DOHH2 (cell line): ENCODE measurements around the gene IL16.

Source experiments
- H3F3A ChIP-seq: fragments of 200-600 bp; sonication (generic), shearing (Covaris generic); 2 replicates; pipeline ENCODE4 v1.6.0; 2016; ENCODE audit warnings: antibody characterized with exemption, mild to moderate bottlenecking; ENCODE audit not compliant: control insufficient read depth, insufficient read depth
- H3K27ac ChIP-seq: fragments of 200-600 bp; sonication (generic); 2 replicates; pipeline ENCODE4 v1.5.1; 2014; ENCODE audit warnings: low read depth, mild to moderate bottlenecking, low read length, moderate library complexity
- H3K27me3 ChIP-seq: fragments of 200-600 bp; sonication (generic); 2 replicates; pipeline ENCODE4 v1.6.1; 2014; ENCODE audit warnings: mild to moderate bottlenecking, low read length, mixed read lengths; ENCODE audit not compliant: control insufficient read depth
- H3K36me3 ChIP-seq: fragments of 200-600 bp; sonication (generic); 2 replicates; pipeline ENCODE4 v1.6.1; 2014; ENCODE audit warnings: mild to moderate bottlenecking, low read length, moderate library complexity, mixed read lengths; ENCODE audit not compliant: control insufficient read depth
- H3K4me1 ChIP-seq: fragments of 200-600 bp; sonication (generic); 2 replicates; pipeline ENCODE4 v1.6.1; 2014; ENCODE audit warnings: mild to moderate bottlenecking, low read length, mixed read lengths; ENCODE audit not compliant: control insufficient read depth
- H3K4me2 ChIP-seq: fragments of 200-600 bp; sonication (generic); 2 replicates; pipeline ENCODE4 v1.6.0; 2014; ENCODE audit warnings: mild to moderate bottlenecking, low read length, moderate library complexity
- H3K4me3 ChIP-seq: fragments of 200-600 bp; sonication (generic); 2 replicates; pipeline ENCODE4 v1.5.1; 2014; ENCODE audit warnings: mild to moderate bottlenecking, low read length, mixed read lengths
- H3K79me2 ChIP-seq: fragments of 200-600 bp; sonication (generic); 2 replicates; pipeline ENCODE4 v1.6.1; 2014; ENCODE audit warnings: mild to moderate bottlenecking, low read length, mixed read lengths; ENCODE audit not compliant: control insufficient read depth
- H3K9me2 ChIP-seq: fragments of 200-600 bp; sonication (generic); replicated peaks from 2 replicates; pipeline ENCODE4 v1.6.1; 2014; ENCODE audit warnings: mild to moderate bottlenecking, low read length, mixed read lengths; ENCODE audit not compliant: control insufficient read depth
- H3K9me3 ChIP-seq: fragments of 200-600 bp; sonication (generic); 2 replicates; pipeline ENCODE4 v1.6.1; 2014; ENCODE audit warnings: antibody characterized with exemption, low read length, mixed read lengths; ENCODE audit not compliant: control insufficient read depth, insufficient read depth
- H4K20me1 ChIP-seq: fragments of 200-600 bp; sonication (generic); 2 replicates; pipeline ENCODE4 v1.6.0; 2014; ENCODE audit warnings: low read depth, mild to moderate bottlenecking, antibody characterized with exemption, low read length, moderate library complexity; ENCODE audit not compliant: control insufficient read depth, insufficient read depth
- EZH2phosphoT487 ChIP-seq: fragments of 200-600 bp; sonication (generic); IDR thresholded peaks from 2 replicates; pipeline ENCODE4 v1.6.1; 2017; ENCODE audit warnings: borderline replicate concordance, mild to moderate bottlenecking, antibody characterized with exemption, low read length, moderate library complexity, mixed read lengths
- TF ChIP-seq, protein P1 (sequence below): fragments of 200-600 bp; sonication (generic); IDR thresholded peaks from one replicate; pipeline ENCODE4 v1.5.1; 2014; ENCODE audit warnings: antibody characterized with exemption, mild to moderate bottlenecking, low read depth, low read length; ENCODE audit not compliant: poor library complexity, severe bottlenecking

IL16 gene

DNA sequence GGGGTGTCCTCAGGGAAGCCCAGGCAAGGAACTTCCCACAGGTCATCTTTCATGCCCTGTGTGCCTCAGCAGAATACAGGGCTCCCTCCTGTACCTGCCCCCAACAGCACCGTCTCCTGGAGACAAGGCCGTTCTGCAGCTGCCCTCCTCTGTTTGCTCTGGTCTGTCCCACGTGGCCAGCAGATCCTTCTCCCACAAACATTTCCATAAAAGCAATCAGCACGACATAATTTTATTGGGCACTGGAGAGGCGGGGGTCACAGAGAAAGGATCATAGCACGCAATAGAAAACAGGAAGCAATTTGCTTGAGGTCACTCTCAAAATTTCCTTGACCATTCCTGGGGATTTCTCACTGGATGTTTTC, 97.8 kb downstream of the IL16 start:
- no peak for TF ChIP-seq EZH2phosphoT487
- TF ChIP-seq, protein P1, sequence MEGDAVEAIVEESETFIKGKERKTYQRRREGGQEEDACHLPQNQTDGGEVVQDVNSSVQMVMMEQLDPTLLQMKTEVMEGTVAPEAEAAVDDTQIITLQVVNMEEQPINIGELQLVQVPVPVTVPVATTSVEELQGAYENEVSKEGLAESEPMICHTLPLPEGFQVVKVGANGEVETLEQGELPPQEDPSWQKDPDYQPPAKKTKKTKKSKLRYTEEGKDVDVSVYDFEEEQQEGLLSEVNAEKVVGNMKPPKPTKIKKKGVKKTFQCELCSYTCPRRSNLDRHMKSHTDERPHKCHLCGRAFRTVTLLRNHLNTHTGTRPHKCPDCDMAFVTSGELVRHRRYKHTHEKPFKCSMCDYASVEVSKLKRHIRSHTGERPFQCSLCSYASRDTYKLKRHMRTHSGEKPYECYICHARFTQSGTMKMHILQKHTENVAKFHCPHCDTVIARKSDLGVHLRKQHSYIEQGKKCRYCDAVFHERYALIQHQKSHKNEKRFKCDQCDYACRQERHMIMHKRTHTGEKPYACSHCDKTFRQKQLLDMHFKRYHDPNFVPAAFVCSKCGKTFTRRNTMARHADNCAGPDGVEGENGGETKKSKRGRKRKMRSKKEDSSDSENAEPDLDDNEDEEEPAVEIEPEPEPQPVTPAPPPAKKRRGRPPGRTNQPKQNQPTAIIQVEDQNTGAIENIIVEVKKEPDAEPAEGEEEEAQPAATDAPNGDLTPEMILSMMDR = peak; percentile 59
- peaks cover 36% of the 10 kb centered on the region for H3F3A ChIP-seq
- no peaks in the 10 kb centered on the region for H4K20me1 ChIP-seq
- peaks cover 41% of the 10 kb centered on the region for H3K79me2 ChIP-seq
- peak overlapping the region; percentile 84 for H3K4me3 ChIP-seq
- H3K9me2 ChIP-seq = no peaks in the 10 kb centered on the region
- H3K4me1 ChIP-seq = peaks cover 93% of the 10 kb centered on the region
- peak overlapping the region; percentile 99 for H3K4me2 ChIP-seq
- H3K27me3 ChIP-seq = no peaks in the 10 kb centered on the region
- H3K9me3 ChIP-seq = no peaks in the 10 kb centered on the region
- peaks cover 26% of the 10 kb centered on the region for H3K36me3 ChIP-seq
- peak overlapping the region; percentile 98 for H3K27ac ChIP-seq

GRCh38 chr15:81295486-81296121, 98.9 kb downstream of the IL16 start:
- peak overlapping the region; percentile 99 for H3K4me2 ChIP-seq
- H3K4me3 ChIP-seq = peak overlapping the region; percentile 84

DNA sequence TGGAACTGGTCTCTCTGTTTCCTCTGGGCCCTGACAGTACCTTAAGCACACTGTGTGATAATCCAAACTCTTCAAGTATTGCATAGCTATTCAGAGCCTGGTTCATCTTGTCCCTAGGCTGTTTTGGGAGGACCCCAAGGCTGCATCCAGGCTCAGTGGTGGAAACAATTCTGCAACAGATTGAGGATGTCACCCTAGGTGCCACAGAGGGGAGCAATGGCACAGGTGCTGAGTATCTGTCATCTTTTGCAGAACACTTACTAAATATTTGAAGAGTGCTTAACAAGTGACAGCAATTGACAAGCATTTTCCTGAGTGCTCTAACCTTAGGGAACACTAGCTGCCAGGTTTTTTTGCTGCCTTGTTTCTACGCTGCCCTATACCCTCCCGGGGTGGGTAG, 99.5 kb downstream of the IL16 start:
- Histone ChIP-seq H3K27ac (peak overlapping the region; percentile 98), H3K4me1 (peaks cover 98% of the 10 kb centered on the region), H3K9me2 (no peaks in the 10 kb centered on the region), H3K4me2 (peak overlapping the region; percentile 99), H3K27me3 (no peaks in the 10 kb centered on the region), H3K9me3 (no peaks in the 10 kb centered on the region), H3K36me3 (peaks cover 41% of the 10 kb centered on the region), H3F3A (peaks cover 40% of the 10 kb centered on the region), H3K79me2 (peaks cover 57% of the 10 kb centered on the region), H3K4me3 (peak overlapping the region; percentile 84), H4K20me1 (no peaks in the 10 kb centered on the region)
- no peak for TF ChIP-seq EZH2phosphoT487
- TF ChIP-seq, protein P1 = peak; percentile 24

More at GRCh38 chr15:81295486-81296121, 98.9 kb downstream of the IL16 start:
- no peaks in the 10 kb centered on the region for H3K9me3 ChIP-seq
- no peaks in the 10 kb centered on the region for H3K9me2 ChIP-seq
- peaks cover 35% of the 10 kb centered on the region for H3K36me3 ChIP-seq
- H3K79me2 ChIP-seq = peaks cover 51% of the 10 kb centered on the region
- H3K4me1 ChIP-seq = peaks cover 97% of the 10 kb centered on the region
- peak overlapping the region; percentile 98 for H3K27ac ChIP-seq
- peaks cover 36% of the 10 kb centered on the region for H3F3A ChIP-seq
- H4K20me1 ChIP-seq = no peaks in the 10 kb centered on the region
- no peak for TF ChIP-seq EZH2phosphoT487
- TF ChIP-seq, protein P1 = no peak
- H3K27me3 ChIP-seq = no peaks in the 10 kb centered on the region
